GM12878 (cell line): ENCODE data around the gene YEATS2. TPM values are rescaled to one million over a fixed set of nuclear protein-coding genes. Genes with fewer than 3 reads are reported as not detected.

Experiments
- ATAC-seq: fragments of 200-7000 bp; cut with Tn5 transposase; 3 replicates; pipeline ENCODE4 v1.9.1; 2020; ENCODE audit warnings: mild to moderate bottlenecking, moderate library complexity
- BruUV-seq: library from RNA; stranded (reverse); fragments of 400-500 nt; replicated peaks from 2 replicates; lab custom pipeline; 2021; lab: Mats Ljungman, UMichigan
- CTCF ChIA-PET: fragments of 300-600 bp; sonication (Branson Sonifier 250); formaldehyde crosslinking; extraction: SDS; loops from one replicate; lab custom pipeline; 2021; ENCODE audit warnings: inconsistent platforms; lab: Yijun Ruan, JAX
- POLR2A ChIA-PET: fragments of 350-600 bp; formaldehyde crosslinking; extraction: SDS; loops from one replicate; lab custom pipeline; 2021; ENCODE audit warnings: inconsistent platforms; lab: Charles Lee
- RAD21 ChIA-PET: fragments of 300-600 bp; sonication (Branson Sonifier 250); formaldehyde crosslinking; loops from one replicate; lab custom pipeline; 2023; ENCODE audit warnings: antibody characterized with exemption; ENCODE audit not compliant: unreplicated experiment; lab: Charles Lee
- SMC1A ChIA-PET: fragments of 300-600 bp; sonication (Branson Sonifier 250); formaldehyde crosslinking; loops from one replicate; lab custom pipeline; 2023; ENCODE audit not compliant: unreplicated experiment, uncharacterized antibody; lab: Charles Lee
- DNase-seq: peaks from one replicate; pipeline ENCODE4 v3.0.0-alpha.2; 2011; ENCODE audit warnings: low read depth, low spot score
- FAIRE-seq: peaks from 3 replicates; lab custom pipeline; 2011; peaks lifted over from hg19 to GRCh38; lab: Jason Lieb, UNC
- H2AFZ ChIP-seq: 2 replicates; pipeline ENCODE4 v1.6.0; 2011; ENCODE audit warnings: low read depth, low read length, control low read depth; ENCODE audit not compliant: control insufficient read depth
- H3K27ac ChIP-seq: 2 replicates; pipeline ENCODE4 v1.5.1; 2011; ENCODE audit warnings: control low read depth; ENCODE audit not compliant: control insufficient read depth, insufficient read depth
- H3K27me3 ChIP-seq, 2 experiments: replicated peaks in 1 of 2; 2 replicates each; pipeline versions ENCODE4 v1.6.0 to v1.6.1; 2011; ENCODE audit warnings: low read length in 1 of 2; ENCODE audit not compliant: control insufficient read depth in 2 of 2, insufficient read depth in 2 of 2
- H3K36me3 ChIP-seq, 2 experiments: 2 replicates each; pipeline ENCODE4 v1.5.1; 2011; ENCODE audit warnings: low read length in 1 of 2; ENCODE audit not compliant: control insufficient read depth in 2 of 2, insufficient read depth in 2 of 2
- H3K4me1 ChIP-seq: 2 replicates; pipeline ENCODE4 v1.6.1; 2011; ENCODE audit warnings: mild to moderate bottlenecking, low read length, moderate library complexity, mixed read lengths; ENCODE audit not compliant: control insufficient read depth, insufficient read depth
- H3K4me2 ChIP-seq: 2 replicates; pipeline ENCODE4 v1.6.0; 2011; ENCODE audit warnings: control low read depth; ENCODE audit not compliant: control insufficient read depth, insufficient read depth
- H3K4me3 ChIP-seq: fragments of 200-600 bp; sonication (generic); 2 replicates; pipeline ENCODE4 v1.5.1; 2016
- H3K79me2 ChIP-seq: 2 replicates; pipeline ENCODE4 v1.6.0; 2011; ENCODE audit warnings: low read length; ENCODE audit not compliant: control insufficient read depth, insufficient read depth
- H3K9ac ChIP-seq: 2 replicates; pipeline ENCODE4 v1.8.0; 2011; ENCODE audit warnings: low read length, control low read depth, mixed read lengths; ENCODE audit not compliant: control insufficient read depth, insufficient read depth
- H3K9me3 ChIP-seq: replicated peaks from 3 replicates; pipeline ENCODE4 v1.5.1; 2011; ENCODE audit warnings: mild to moderate bottlenecking, low read length; ENCODE audit not compliant: control insufficient read depth, insufficient read depth
- H4K20me1 ChIP-seq: 2 replicates; pipeline ENCODE4 v1.6.0; 2011; ENCODE audit not compliant: control insufficient read depth, insufficient read depth
- BACH1 ChIP-seq: fragments of 450-650 bp; IDR thresholded peaks from 2 replicates; pipeline ENCODE4 v1.6.1; 2017; ENCODE audit warnings: mild to moderate bottlenecking, borderline replicate concordance
- NFIC ChIP-seq: IDR thresholded peaks from 2 replicates; pipeline ENCODE4 v1.6.1; 2012; ENCODE audit warnings: low read depth, mild to moderate bottlenecking, inconsistent platforms, low read length, moderate library complexity
- NR2C2 ChIP-seq: IDR thresholded peaks from 2 replicates; pipeline ENCODE4 v1.6.1; 2011; ENCODE audit warnings: borderline replicate concordance, low read depth; ENCODE audit not compliant: control insufficient read depth, insufficient read length
- POLR2A ChIP-seq: IDR thresholded peaks from 2 replicates; pipeline ENCODE4 v1.6.1; 2011; ENCODE audit warnings: low read depth, mild to moderate bottlenecking, low read length
- SIX5 ChIP-seq: IDR thresholded peaks from 2 replicates; pipeline ENCODE4 v1.6.1; 2011; ENCODE audit warnings: mild to moderate bottlenecking, low read depth, low read length, moderate library complexity; ENCODE audit not compliant: severe bottlenecking
- SP1 ChIP-seq: IDR thresholded peaks from one replicate; pipeline ENCODE4 v1.6.1; 2011; ENCODE audit warnings: low read depth, low read length
- STAT1 ChIP-seq: fragments of 450-650 bp; conservative IDR thresholded peaks from 2 replicates; pipeline ENCODE4 v1.6.1; 2014; ENCODE audit warnings: antibody characterized with exemption, mild to moderate bottlenecking
- TCF12 ChIP-seq: IDR thresholded peaks from 2 replicates; pipeline ENCODE4 v1.6.1; 2011; ENCODE audit warnings: low read depth, mild to moderate bottlenecking, low read length
- ZBED1 ChIP-seq: IDR thresholded peaks from 2 replicates; pipeline ENCODE4 v1.6.1; 2016; ENCODE audit warnings: borderline replicate concordance
- ZZZ3 ChIP-seq: IDR thresholded peaks from 2 replicates; pipeline ENCODE4 v1.6.1; 2011; ENCODE audit warnings: low read depth; ENCODE audit not compliant: control insufficient read depth, insufficient read length
- WGBS: methylation state at CpG from one replicate; pipeline ENCODE4 v1.1.6; 2016; ENCODE audit warnings: low lambda C conversion rate; ENCODE audit not compliant: insufficient replicate concordance, insufficient coverage; ENCODE audit errors: missing lambda C conversion rate; 5-methylcytosine and 5-hydroxymethylcytosine counted together
- in situ Hi-C: fragments of 300-500 bp; cut with MboI; formaldehyde crosslinking; loops from 9 replicates; pipeline ENCODE4 v1.14.3; 2018; ENCODE audit warnings: mixed read lengths
- intact Hi-C: fragments of 100-400 bp; cut with micrococcal nuclease; formaldehyde crosslinking; loops from one replicate; pipeline ENCODE4 v1.14.2; 2022; ENCODE audit not compliant: unreplicated experiment
- polyA plus RNA-seq, 11 experiments: library from polyadenylated mRNA; depleted of rRNA in 4 of 11; unstranded in 6 of 11; stranded (reverse) in 5 of 11; fragments of >200 nt; fragmentation: Nextera tagmentation in 4 of 11; fragmentation: Illumina TruSeq in 1 of 11; extraction: Ambion mirVana in 4 of 11; extraction: Trizol in 1 of 11; gene quantifications; 1 replicate in 1 of 11; 2 replicates in 10 of 11; pipeline versions ENCODE4 v1.2.1 to v1.2.3, GENCODE V29; 2011 to 2016; ENCODE audit warnings: inconsistent platforms in 2 of 11, missing spikeins in 2 of 11, low read depth in 1 of 11
- total RNA-seq, 4 experiments: library from RNA; depleted of rRNA in 3 of 4; stranded (reverse); fragments of >200 nt in 3 of 4; fragmentation: Illumina TruSeq in 1 of 4; extraction: Trizol in 1 of 4; gene quantifications; 2 replicates each; pipeline versions ENCODE4 v1.2.1 to v1.2.3, GENCODE V29; 2013 to 2021
- TF ChIP-seq, protein P1 (sequence below): fragments of 450-650 bp; IDR thresholded peaks from 2 replicates; pipeline ENCODE4 v1.6.1; 2016; ENCODE audit warnings: mild to moderate bottlenecking, moderate library complexity, borderline replicate concordance
- TF ChIP-seq, protein P2 (sequence below): fragments of 450-650 bp; IDR thresholded peaks from 2 replicates; pipeline ENCODE4 v1.6.1; 2016; ENCODE audit warnings: mild to moderate bottlenecking
- TF ChIP-seq, protein P3 (sequence below): fragments of 150-350 bp; IDR thresholded peaks from 2 replicates; pipeline ENCODE4 v1.6.1; 2016; ENCODE audit warnings: low read depth, low read length
- TF ChIP-seq, protein P4 (sequence below): fragments of 450-650 bp; conservative IDR thresholded peaks from 2 replicates; pipeline ENCODE4 v1.6.1; 2017; ENCODE audit warnings: mild to moderate bottlenecking, moderate library complexity

The YEATS2 gene
- total and polyA plus RNA-seq, 10 of the 15 experiments (the other 5 are each of a cell fraction or from before 2014, with no cell fraction given): 1.9 to 65.3 (median 25.8) TPM

DNA sequence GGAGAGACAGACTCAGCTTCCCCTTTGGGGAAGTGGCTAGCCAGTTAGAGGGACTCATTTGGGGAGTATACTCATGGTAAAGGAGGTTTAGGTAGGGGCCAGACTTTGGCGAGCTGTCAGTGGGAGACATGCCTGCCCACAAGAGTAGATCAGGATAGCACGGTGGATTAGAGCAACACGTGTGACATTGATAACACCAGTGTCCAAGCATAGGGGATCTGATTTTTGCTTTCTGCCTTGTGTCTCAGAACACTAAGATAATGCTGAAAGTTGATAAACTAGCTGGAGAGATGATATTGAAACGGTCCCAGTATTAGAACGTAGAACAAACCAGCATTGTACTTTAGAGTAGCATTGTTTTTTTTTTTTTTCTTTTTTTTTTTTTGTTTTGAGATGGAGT is 101.9 kb downstream of the YEATS2 start:
- FAIRE-seq: no peak
- ATAC-seq: no peak
- Histone ChIP-seq H3K4me3 (no peak overlapping the region), H3K9ac (no peak overlapping the region), H3K79me2 (no peaks in the 10 kb centered on the region), H3K4me1 (no peaks in the 10 kb centered on the region), H3K9me3 (no peaks in the 10 kb centered on the region), H2AFZ (no peak overlapping the region), H3K27ac (no peak overlapping the region), H3K4me2 (no peak overlapping the region), H4K20me1 (no peaks in the 10 kb centered on the region), H3K36me3 (peaks cover 18 to 35% of the 10 kb centered on the region in 2 experiments), H3K27me3 (no peaks in the 10 kb centered on the region)
- SMC1A ChIA-PET: interaction anchor here (3.2 kb wide), 1 partner anchor 10 kb away, joined by 8 read pairs; no protein-coding TSS in a partner anchor
- BruUV-seq: no TSS peak
- no peak for DNase-seq
- RAD21 ChIA-PET: no interaction called here
- CTCF ChIA-PET: no interaction called here
- WGBS: 97% methylated on average over 5 of the region's 5 CpGs
- POLR2A ChIA-PET: interaction anchor here (1.6 kb wide), 1 partner anchor 10 kb away, joined by 5 read pairs; no protein-coding TSS in a partner anchor
- in situ Hi-C loops: no loop called here
- intact Hi-C loops: no loop called here
- TF ChIP-seq, protein P1, sequence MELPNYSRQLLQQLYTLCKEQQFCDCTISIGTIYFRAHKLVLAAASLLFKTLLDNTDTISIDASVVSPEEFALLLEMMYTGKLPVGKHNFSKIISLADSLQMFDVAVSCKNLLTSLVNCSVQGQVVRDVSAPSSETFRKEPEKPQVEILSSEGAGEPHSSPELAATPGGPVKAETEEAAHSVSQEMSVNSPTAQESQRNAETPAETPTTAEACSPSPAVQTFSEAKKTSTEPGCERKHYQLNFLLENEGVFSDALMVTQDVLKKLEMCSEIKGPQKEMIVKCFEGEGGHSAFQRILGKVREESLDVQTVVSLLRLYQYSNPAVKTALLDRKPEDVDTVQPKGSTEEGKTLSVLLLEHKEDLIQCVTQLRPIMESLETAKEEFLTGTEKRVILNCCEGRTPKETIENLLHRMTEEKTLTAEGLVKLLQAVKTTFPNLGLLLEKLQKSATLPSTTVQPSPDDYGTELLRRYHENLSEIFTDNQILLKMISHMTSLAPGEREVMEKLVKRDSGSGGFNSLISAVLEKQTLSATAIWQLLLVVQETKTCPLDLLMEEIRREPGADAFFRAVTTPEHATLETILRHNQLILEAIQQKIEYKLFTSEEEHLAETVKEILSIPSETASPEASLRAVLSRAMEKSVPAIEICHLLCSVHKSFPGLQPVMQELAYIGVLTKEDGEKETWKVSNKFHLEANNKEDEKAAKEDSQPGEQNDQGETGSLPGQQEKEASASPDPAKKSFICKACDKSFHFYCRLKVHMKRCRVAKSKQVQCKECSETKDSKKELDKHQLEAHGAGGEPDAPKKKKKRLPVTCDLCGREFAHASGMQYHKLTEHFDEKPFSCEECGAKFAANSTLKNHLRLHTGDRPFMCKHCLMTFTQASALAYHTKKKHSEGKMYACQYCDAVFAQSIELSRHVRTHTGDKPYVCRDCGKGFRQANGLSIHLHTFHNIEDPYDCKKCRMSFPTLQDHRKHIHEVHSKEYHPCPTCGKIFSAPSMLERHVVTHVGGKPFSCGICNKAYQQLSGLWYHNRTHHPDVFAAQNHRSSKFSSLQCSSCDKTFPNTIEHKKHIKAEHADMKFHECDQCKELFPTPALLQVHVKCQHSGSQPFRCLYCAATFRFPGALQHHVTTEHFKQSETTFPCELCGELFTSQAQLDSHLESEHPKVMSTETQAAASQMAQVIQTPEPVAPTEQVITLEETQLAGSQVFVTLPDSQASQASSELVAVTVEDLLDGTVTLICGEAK: no peak
- TF ChIP-seq TCF12 (no peak), ZZZ3 (no peak), NFIC (no peak), POLR2A (no peak), STAT1 (no peak), ZBED1 (no peak), SP1 (no peak), NR2C2 (no peak), SIX5 (no peak), BACH1 (no peak)
- TF ChIP-seq, protein P2, sequence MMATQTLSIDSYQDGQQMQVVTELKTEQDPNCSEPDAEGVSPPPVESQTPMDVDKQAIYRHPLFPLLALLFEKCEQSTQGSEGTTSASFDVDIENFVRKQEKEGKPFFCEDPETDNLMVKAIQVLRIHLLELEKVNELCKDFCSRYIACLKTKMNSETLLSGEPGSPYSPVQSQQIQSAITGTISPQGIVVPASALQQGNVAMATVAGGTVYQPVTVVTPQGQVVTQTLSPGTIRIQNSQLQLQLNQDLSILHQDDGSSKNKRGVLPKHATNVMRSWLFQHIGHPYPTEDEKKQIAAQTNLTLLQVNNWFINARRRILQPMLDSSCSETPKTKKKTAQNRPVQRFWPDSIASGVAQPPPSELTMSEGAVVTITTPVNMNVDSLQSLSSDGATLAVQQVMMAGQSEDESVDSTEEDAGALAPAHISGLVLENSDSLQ: no peak
- TF ChIP-seq, protein P3, sequence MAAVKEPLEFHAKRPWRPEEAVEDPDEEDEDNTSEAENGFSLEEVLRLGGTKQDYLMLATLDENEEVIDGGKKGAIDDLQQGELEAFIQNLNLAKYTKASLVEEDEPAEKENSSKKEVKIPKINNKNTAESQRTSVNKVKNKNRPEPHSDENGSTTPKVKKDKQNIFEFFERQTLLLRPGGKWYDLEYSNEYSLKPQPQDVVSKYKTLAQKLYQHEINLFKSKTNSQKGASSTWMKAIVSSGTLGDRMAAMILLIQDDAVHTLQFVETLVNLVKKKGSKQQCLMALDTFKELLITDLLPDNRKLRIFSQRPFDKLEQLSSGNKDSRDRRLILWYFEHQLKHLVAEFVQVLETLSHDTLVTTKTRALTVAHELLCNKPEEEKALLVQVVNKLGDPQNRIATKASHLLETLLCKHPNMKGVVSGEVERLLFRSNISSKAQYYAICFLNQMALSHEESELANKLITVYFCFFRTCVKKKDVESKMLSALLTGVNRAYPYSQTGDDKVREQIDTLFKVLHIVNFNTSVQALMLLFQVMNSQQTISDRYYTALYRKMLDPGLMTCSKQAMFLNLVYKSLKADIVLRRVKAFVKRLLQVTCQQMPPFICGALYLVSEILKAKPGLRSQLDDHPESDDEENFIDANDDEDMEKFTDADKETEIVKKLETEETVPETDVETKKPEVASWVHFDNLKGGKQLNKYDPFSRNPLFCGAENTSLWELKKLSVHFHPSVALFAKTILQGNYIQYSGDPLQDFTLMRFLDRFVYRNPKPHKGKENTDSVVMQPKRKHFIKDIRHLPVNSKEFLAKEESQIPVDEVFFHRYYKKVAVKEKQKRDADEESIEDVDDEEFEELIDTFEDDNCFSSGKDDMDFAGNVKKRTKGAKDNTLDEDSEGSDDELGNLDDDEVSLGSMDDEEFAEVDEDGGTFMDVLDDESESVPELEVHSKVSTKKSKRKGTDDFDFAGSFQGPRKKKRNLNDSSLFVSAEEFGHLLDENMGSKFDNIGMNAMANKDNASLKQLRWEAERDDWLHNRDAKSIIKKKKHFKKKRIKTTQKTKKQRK: no peak
- TF ChIP-seq, protein P4, sequence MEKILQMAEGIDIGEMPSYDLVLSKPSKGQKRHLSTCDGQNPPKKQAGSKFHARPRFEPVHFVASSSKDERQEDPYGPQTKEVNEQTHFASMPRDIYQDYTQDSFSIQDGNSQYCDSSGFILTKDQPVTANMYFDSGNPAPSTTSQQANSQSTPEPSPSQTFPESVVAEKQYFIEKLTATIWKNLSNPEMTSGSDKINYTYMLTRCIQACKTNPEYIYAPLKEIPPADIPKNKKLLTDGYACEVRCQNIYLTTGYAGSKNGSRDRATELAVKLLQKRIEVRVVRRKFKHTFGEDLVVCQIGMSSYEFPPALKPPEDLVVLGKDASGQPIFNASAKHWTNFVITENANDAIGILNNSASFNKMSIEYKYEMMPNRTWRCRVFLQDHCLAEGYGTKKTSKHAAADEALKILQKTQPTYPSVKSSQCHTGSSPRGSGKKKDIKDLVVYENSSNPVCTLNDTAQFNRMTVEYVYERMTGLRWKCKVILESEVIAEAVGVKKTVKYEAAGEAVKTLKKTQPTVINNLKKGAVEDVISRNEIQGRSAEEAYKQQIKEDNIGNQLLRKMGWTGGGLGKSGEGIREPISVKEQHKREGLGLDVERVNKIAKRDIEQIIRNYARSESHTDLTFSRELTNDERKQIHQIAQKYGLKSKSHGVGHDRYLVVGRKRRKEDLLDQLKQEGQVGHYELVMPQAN: no peak
